Activated naive CD8-positive, alpha-beta T cell treated with anti-CD3 and anti-CD28 coated beads, Interleukin-2, amount 50 U/mL, for 24 hours (primary cell): ENCODE measurements around the gene GRID1.
"Not testable (repeated sequence)": the region's sequence is repeated elsewhere in the genome, so short reads cannot be mapped to it uniquely, and the experiment has no call there.

Source experiments
- ATAC-seq: fragments of 150-1000 bp; cut with Tn5 transposase; one replicate; pipeline ENCODE4 v1.10.0; 2021
- DNase-seq: peaks from one replicate; pipeline ENCODE4 v3.0.0; 2021
- H3K27ac Mint-ChIP-seq: one replicate; pipeline ENCODE4 v1.8.0; 2021; ENCODE audit warnings: mild to moderate bottlenecking, mixed read lengths
- H3K27me3 Mint-ChIP-seq: one replicate; pipeline ENCODE4 v1.8.0; 2021; ENCODE audit warnings: mixed read lengths
- H3K36me3 Mint-ChIP-seq: one replicate; pipeline ENCODE4 v1.8.0; 2021; ENCODE audit warnings: low read depth, mixed read lengths
- H3K4me1 Mint-ChIP-seq: one replicate; pipeline ENCODE4 v1.8.0; 2021; ENCODE audit warnings: mixed read lengths
- H3K4me3 Mint-ChIP-seq: one replicate; pipeline ENCODE4 v1.8.0; 2021; ENCODE audit warnings: mild to moderate bottlenecking, moderate library complexity, mixed read lengths
- H3K9me3 Mint-ChIP-seq: one replicate; pipeline ENCODE4 v1.8.0; 2021; ENCODE audit warnings: mixed read lengths

The GRID1 gene

DNA sequence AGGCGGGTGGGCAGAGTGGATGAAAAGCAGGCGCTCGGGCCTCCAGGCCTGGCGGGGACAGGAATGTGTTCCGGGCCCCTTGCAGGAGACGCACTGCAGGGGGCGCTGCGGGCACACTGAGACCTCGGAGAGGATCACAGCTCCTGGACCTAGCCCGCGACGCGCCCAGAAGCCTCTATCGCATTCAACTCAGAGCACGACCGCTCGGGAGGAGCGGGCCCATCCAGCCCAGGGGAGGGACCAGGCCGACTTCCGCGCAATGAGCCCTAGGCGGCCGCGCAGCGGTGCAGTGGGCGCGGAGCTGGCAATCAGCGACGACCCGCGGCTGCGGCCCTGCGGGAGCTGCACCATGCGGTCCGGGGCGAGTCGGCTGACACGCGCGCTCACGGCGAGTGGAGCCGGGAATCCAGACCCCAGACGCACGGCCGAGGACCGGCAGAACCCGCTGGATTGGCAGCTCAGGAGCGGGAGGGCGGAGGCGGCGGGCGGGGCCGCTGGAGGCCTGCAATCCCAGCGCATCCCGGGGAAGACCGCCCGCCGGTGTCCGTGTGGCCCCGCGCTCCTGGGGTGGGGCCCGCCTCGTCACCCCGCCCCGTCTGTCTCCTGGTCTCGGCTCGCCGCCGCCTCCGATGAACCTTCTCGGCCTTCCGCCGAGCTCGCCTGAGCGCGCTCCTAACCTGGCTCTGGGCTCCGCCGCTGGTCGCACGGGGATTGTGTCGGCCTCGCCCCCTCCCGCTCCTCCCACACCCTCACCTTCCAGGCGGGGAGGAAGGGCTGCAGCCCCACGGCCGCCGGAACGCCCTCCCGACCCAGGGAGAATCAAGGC, 33.5 kb upstream of the GRID1 start:
- DNase-seq (peak; percentile 98), ATAC-seq (peak; percentile 95)
- no peaks in the 10 kb centered on the region for H3K9me3 Mint-ChIP-seq
- peak overlapping the region; percentile 79 for H3K4me3 Mint-ChIP-seq
- H3K4me1 Mint-ChIP-seq, result peaks cover 20% of the 10 kb centered on the region
- H3K27me3 Mint-ChIP-seq, result no peaks in the 10 kb centered on the region
- peak overlapping the region; percentile 73 for H3K27ac Mint-ChIP-seq
- H3K36me3 Mint-ChIP-seq, result no peaks in the 10 kb centered on the region

DNA sequence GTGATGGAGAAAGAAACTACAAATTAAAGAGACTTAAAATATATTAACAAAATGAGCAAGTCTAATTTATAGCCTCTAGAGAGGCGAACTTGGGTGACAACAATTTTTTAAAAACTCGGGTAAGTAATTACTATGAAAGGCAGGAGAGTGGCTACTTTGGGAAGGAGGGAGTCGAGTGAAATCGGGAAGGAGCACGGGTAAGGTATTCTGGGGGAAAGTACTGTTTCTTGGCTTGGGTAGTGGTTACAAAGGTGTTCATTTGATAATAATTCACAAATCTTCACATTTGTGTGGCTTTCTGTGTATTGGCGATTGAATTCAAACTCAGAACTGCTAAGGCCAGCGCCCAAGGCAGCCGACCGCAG, 32.9 kb upstream of the GRID1 start:
- Mint-ChIP-seq H3K36me3 (no peaks in the 10 kb centered on the region), H3K4me3 (peak overlapping the region; percentile 79), H3K27me3 (no peaks in the 10 kb centered on the region), H3K27ac (peak overlapping the region; percentile 73), H3K9me3 (no peaks in the 10 kb centered on the region), H3K4me1 (peaks cover 20% of the 10 kb centered on the region)
- no peak for ATAC-seq
- DNase-seq, result no peak

DNA sequence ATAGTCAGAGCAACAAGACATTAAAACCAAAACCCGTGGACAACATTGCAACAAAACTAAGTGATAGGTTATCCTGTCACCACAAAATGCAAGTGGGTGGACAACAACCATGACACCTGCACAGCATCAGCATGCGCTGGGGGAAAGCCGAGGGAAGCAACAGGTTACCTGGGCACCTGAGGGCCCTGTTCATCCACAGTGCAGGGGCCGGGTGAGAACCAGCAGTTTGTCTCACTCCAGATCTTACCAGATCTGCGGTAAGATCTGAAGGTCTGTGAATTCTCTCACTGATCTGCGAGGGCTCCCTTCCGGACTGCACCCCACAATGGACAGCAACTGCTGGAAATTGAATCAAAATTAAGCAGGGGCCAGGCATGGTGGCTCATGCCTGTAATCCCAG, 30.5 kb upstream of the GRID1 start:
- H3K27ac Mint-ChIP-seq, result no peak overlapping the region
- H3K27me3 Mint-ChIP-seq, result peaks cover 2% of the 10 kb centered on the region

DNA sequence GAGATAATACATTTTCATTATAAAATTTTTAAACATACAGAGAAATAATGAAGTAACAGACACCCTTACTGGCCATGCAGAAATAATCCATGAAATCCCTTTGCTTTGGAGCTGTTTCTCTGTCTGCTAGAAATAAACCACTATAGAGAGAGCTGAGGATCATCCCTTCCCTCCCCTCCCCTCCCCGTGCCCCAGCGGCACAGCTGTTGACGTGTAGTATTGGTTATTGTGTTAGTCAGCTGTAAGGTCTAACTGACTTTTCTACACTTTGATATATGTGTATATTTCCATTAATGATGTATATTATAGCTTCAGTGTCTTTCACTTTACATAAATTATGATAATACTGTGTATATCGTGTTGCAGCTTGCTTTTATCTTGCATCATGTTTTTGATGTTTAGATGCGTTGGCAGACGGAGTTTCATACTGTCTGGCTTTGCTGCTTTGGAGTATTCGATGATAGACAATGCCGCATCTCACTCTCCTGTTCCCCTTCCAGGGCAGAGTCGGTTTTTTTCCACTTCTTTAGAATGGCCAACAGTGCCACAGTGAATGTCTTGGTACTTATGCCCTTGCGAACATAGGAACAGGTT, 27.4 kb upstream of the GRID1 start:
- Mint-ChIP-seq H3K27me3 (peaks cover 15% of the 10 kb centered on the region), H3K4me3 (no peak overlapping the region), H3K36me3 (no peaks in the 10 kb centered on the region), H3K27ac (no peak overlapping the region), H3K9me3 (no peaks in the 10 kb centered on the region), H3K4me1 (peaks cover 4% of the 10 kb centered on the region)
- no peak for DNase-seq
- ATAC-seq, result no peak

More for the DNA sequence above, 30.5 kb upstream of the GRID1 start:
- H3K9me3 Mint-ChIP-seq, result no peaks in the 10 kb centered on the region
- no peak for ATAC-seq
- no peak overlapping the region for H3K4me3 Mint-ChIP-seq
- H3K36me3 Mint-ChIP-seq, result no peaks in the 10 kb centered on the region
- DNase-seq, result no peak
- peaks cover 15% of the 10 kb centered on the region for H3K4me1 Mint-ChIP-seq

DNA sequence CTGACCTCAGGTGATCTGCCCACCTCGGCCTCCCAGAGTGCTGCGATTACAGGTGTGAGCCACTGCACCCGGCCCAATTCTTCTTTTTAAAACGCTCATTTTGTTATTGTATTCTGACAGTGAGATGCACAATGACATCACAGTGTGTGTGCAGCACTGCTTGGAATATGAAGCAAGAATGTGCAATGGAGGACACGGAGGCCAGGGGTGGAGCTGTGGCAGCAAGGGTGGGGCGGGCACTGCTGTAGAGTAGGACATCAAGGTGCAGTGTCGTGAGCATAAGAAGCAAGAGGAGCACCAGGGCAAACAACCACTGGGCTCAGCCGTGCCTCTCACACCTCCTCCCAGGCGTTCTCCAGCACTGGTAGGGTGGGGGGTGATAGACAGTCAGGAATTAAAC, 26.8 kb upstream of the GRID1 start:
- H3K27me3 Mint-ChIP-seq, result peaks cover 17% of the 10 kb centered on the region
- DNase-seq (no peak), ATAC-seq (no peak)
- H3K36me3 Mint-ChIP-seq, result no peaks in the 10 kb centered on the region
- H3K9me3 Mint-ChIP-seq, result no peaks in the 10 kb centered on the region
- H3K4me1 Mint-ChIP-seq, result peaks cover 6% of the 10 kb centered on the region
- no peak overlapping the region for H3K4me3 Mint-ChIP-seq
- no peak overlapping the region for H3K27ac Mint-ChIP-seq

DNA sequence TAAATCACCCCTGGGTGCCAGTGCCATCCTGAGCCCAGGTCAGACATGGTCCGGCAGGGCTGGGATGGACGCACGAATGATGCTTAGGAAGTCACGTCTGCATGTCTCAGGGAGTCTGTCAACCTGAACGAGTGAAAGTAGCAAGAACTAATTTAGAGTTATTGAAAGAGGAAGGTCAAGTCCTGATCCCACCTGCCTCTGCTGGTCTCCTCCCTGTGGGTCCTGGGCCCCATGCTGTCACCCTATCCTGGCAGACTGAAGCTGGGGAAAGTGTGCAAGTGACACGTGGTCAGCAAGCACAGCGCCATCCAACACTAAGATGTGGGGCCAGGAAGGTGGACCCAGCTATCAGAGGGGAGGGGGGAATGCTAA, 26.1 kb upstream of the GRID1 start:
- Mint-ChIP-seq H3K27ac (no peak overlapping the region), H3K4me3 (no peak overlapping the region), H3K36me3 (no peaks in the 10 kb centered on the region), H3K27me3 (peaks cover 24% of the 10 kb centered on the region), H3K4me1 (peaks cover 7% of the 10 kb centered on the region), H3K9me3 (no peaks in the 10 kb centered on the region)
- no peak for DNase-seq
- no peak for ATAC-seq

DNA sequence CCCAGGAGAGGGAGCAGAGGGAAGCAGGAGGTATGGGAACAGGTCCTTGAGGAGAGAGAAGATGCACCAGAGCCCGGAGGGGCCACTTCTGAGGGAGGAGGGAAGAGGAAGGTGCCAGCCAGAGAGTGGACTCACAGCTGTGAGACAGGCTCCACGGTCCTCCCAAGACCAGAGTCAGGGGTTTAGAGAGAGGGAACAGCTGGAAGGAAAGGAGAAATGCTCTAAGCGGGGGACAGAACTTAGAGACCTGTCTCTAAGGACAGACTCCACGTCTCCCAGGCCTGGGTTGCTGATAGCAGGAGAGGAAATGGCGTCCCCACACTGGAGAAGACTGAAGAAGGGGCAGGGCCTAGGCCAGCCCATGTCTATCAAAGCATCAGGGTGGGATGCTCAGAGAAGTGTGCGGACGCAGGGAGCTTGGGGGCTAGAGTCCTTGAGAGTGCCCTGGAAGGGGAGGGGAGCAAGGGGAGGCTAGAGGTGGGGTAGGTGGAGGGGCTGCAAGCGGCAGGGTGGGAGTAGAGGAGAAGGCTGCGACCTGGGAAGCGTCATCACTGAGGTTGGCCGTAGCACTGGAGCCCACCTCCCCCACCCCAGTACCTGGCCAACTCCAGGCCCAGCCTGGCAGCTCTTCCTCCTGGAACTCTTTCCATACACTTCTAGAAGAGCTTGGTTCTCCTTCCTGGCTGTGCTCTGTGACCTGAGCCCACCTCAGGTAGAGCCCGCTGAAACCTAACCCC, 25.6 kb upstream of the GRID1 start:
- Mint-ChIP-seq H3K27ac (no peak overlapping the region), H3K36me3 (no peaks in the 10 kb centered on the region), H3K4me3 (no peak overlapping the region), H3K9me3 (no peaks in the 10 kb centered on the region), H3K4me1 (peaks cover 7% of the 10 kb centered on the region), H3K27me3 (peaks cover 28% of the 10 kb centered on the region)
- no peak for ATAC-seq
- no peak for DNase-seq

DNA sequence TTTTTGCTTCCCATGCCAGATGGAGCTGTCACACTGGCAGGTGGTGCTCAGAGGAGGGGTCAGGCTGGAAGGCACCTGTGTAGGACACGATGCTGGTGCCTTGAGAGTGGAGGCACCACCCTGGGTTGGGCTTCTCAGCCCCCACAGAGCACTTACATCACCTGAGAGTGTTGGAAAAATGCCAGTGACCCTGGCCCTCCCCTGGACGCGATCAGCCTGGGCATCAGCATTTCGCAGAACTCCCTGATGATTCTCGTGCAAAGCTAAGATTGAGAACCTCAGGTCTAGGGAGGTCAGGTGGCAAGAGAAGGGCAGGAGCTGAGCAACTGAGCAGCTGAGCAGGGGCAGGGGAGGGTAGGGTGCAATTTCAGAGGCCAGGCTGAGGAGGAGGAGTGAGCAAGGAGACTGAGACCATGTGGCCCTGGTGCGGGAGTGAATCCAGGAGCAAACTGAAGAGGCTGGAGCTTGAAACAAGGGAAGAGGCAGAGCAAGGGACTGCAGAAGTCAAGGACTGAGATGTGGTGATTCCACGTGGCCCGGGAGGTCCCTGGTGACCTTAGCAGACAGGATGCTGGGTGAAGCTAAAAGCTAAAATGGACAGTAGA, 24.7 kb upstream of the GRID1 start:
- no peaks in the 10 kb centered on the region for H3K36me3 Mint-ChIP-seq
- DNase-seq, result no peak

DNA sequence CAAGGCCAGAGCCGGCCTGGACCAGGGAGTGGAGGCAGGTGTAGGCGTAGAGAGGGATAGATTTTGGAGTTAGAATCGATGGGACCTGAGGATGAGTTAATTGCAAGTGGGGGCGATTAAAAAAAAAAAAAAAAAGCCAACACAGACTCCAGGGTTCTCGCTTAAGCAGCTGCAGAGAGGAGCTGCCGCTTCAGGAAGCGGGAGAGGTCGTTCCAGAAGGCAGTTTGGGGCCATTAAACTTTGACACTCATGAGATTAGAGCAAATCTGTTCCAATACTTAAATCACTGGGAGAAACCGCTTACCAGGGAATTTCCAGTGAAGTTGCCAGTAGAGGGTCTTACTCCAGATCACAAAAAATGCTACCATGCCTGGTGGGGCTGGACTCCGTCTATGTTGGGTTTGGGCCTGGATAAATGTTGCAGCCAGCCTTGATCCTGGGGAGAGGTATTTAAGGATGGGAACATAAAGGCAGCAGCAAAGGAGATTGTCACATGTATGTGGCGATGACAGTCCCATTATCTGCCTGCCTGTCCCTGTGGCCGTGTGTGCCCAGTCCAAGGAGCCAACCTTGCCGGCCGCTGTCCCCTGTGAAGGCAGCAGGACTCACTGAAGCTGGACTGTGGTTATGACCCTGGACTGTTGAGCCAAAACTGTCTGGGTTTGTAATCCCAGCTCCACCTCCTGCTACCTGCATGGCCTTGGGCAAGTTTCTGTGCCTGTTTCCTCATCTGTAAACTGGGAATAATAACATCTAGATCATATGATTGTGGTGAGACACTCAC, 23.9 kb upstream of the GRID1 start:
- peaks cover 30% of the 10 kb centered on the region for H3K27me3 Mint-ChIP-seq
- peaks cover 7% of the 10 kb centered on the region for H3K4me1 Mint-ChIP-seq
- H3K36me3 Mint-ChIP-seq, result no peaks in the 10 kb centered on the region
- H3K9me3 Mint-ChIP-seq, result no peaks in the 10 kb centered on the region
- H3K4me3 Mint-ChIP-seq, result no peak overlapping the region
- no peak for ATAC-seq
- no peak for DNase-seq
- no peak overlapping the region for H3K27ac Mint-ChIP-seq

More for the DNA sequence above, 24.7 kb upstream of the GRID1 start:
- peaks cover 7% of the 10 kb centered on the region for H3K4me1 Mint-ChIP-seq
- no peak overlapping the region for H3K4me3 Mint-ChIP-seq
- H3K9me3 Mint-ChIP-seq, result no peaks in the 10 kb centered on the region
- no peak for ATAC-seq
- peaks cover 30% of the 10 kb centered on the region for H3K27me3 Mint-ChIP-seq
- no peak overlapping the region for H3K27ac Mint-ChIP-seq

DNA sequence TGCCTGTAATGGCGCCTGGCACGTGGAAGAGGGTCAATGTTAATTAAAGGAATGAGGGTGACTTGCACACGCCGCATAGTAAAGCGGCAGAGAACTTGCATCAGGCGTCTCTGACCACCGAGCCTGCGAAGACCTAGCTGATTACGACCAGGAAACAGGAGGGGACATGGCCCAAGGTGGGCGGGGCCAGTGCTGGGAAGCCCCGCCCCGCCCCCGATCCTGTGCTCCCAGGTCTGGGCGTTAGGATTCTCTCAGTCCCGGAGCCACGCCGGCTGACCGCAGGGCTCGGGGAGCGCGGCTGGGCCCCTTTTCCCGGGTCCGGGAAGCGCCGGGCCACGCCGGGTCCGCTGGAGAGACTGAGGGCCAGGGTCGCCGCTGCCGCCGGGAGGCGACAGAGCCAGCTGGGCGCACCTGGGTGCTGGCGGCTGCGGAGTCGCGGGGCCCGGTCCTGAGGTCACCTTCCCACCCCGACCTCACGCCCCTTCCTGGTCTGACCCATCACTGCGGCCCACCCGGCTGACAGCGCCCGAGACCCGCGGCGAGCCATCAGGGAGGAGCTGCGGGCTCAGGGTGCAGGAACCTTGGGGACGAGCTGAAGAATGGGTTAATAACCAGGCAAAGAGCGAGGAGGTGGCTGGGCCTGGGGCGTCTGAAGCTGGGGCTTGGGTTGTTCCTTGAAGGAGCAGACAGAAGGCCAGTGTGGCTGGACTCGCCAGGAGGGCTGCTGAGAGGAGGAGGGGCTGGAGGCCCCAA, 23.0 kb upstream of the GRID1 start:
- no peak overlapping the region for H3K27ac Mint-ChIP-seq
- peak overlapping the region; percentile 72 for H3K4me3 Mint-ChIP-seq
- ATAC-seq (peak; percentile 34), DNase-seq (peak; percentile 33)
- H3K4me1 Mint-ChIP-seq, result peaks cover 7% of the 10 kb centered on the region
- no peaks in the 10 kb centered on the region for H3K36me3 Mint-ChIP-seq
- H3K9me3 Mint-ChIP-seq, result no peaks in the 10 kb centered on the region
- H3K27me3 Mint-ChIP-seq, result peaks cover 30% of the 10 kb centered on the region

DNA sequence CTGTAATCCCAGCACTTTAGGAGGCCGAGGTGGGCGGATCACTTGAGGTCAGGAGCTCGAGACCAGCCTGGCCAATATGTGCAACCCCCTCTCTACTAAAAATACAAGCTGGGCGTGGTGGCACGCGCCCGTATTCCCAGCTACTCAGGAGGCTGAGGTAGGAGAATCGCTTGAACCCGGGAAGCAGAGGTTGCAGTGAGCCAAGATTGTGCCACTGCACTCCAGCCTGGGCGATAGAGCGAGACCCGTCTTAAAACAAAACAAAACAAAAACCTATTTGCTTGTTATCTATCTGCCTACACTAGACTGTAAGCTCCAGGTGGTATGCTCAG, 22.5 kb upstream of the GRID1 start:
- peaks cover 30% of the 10 kb centered on the region for H3K27me3 Mint-ChIP-seq
- ATAC-seq, H3K9me3 Mint-ChIP-seq, H3K27ac Mint-ChIP-seq, H3K4me1 Mint-ChIP-seq, H3K36me3 Mint-ChIP-seq, DNase-seq: not testable (repeated sequence)
- H3K4me3 Mint-ChIP-seq, result peak overlapping the region; percentile 72

DNA sequence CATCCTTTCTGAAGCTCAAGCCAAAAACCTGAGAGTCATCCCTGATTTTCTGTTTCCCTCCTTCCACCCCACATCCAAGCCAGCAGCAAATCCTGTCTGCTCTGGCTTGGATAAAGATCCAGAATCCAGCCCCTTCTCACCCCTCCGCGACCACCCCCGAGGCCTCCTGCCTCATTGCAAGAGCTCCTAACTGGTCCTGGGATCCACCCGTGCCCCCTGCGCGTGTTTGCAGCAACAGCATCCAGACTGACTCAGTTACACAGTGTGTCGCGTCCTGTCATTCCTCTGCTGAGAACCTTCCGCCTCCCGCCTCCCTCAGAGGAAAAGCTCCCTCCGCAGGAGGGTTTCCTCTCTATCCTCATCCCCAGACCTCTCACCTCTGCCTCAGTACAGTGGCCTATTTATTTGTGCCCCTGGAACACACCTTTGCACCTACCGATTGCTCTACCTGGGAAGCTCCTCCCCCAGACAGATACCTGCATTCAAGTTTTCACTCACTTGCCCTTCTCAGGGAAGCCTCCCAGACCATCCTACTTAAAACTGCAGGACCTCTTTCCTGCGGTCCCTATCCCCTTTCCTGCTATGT, 21.6 kb upstream of the GRID1 start:
- Mint-ChIP-seq H3K4me1 (peaks cover 7% of the 10 kb centered on the region), H3K27ac (no peak overlapping the region)

DNA sequence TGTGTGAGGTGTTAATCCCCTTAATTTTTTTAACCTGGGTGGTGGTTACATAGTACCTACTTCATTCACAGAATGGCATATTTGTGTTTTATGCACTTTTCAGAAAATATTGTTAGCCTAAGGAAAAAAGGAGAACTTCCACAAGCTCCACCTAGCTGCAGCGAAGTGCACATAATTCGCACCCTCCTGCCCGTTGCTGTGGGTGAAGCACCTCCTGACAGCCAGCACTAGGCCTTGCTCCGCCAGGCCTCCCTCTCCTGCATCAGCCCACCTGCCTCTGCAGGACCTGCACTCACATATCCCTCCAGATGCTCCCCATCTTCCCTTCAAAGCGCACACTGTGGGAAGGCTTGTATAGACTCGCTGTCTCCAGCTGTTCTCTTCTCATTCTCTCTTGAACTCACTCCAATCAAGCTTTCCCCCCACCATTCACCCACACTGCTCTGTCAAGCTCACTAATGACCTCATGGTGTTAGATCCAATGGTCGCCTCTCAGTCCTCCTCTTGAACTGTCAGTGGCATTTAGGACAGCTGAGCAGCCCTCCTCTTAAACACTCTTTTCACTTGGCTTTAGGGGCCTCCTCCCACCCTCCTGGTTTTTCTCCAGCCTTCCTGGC, 20.7 kb upstream of the GRID1 start:
- Mint-ChIP-seq H3K27me3 (peaks cover 32% of the 10 kb centered on the region), H3K9me3 (no peaks in the 10 kb centered on the region), H3K4me3 (no peak overlapping the region), H3K4me1 (peaks cover 7% of the 10 kb centered on the region), H3K36me3 (no peaks in the 10 kb centered on the region), H3K27ac (no peak overlapping the region)
- DNase-seq (no peak), ATAC-seq (no peak)

More for the DNA sequence above, 21.6 kb upstream of the GRID1 start:
- no peak overlapping the region for H3K4me3 Mint-ChIP-seq
- no peaks in the 10 kb centered on the region for H3K36me3 Mint-ChIP-seq
- ATAC-seq (no peak), DNase-seq (no peak)
- H3K27me3 Mint-ChIP-seq, result peaks cover 34% of the 10 kb centered on the region
- no peaks in the 10 kb centered on the region for H3K9me3 Mint-ChIP-seq
